ENCODE results near the gene SRMS. TPM values are rescaled to one million over a fixed set of nuclear protein-coding genes. Genes with fewer than 3 reads are reported as not detected.

Gene SRMS
- total RNA-seq: not detected in 2 replicates

GRCh38 chr20:63547725-63548480, at the start of gene SRMS:
Gene SRMS (minus strand): TSS chr20:63547749. CDS start chr20:63547463, 286 bp downstream.

GRCh38 chr20:63574156-63574828, 26.7 kb upstream of the SRMS start, which contains the start of gene HELZ2:
Gene HELZ2 (minus strand): TSS chr20:63574239. CDS start chr20:63572385, 1,854 bp downstream.

GRCh38 chr20:63553933-63554290, 6.4 kb upstream of the SRMS start, which contains the start of gene FNDC11:
Gene FNDC11 (plus strand): TSS chr20:63554159. CDS start chr20:63555664, 1,505 bp downstream.

GRCh38 chr20:63536997-63537524, 10.5 kb downstream of the SRMS start, which contains the start of gene PTK6:
Gene PTK6 (minus strand): TSS chr20:63537376. CDS start chr20:63537314, 62 bp downstream.

GRCh38 chr20:63520504-63520933, 27.0 kb downstream of the SRMS start, which contains the start of gene PPDPF:
Gene PPDPF (plus strand): TSS chr20:63520765. CDS start chr20:63521309, 544 bp downstream.

GRCh38 chr20:63498960-63499337, 48.6 kb downstream of the SRMS start, which contains the start of gene EEF1A2:
Gene EEF1A2 (minus strand): TSS chr20:63499083. CDS start chr20:63497763, 1,320 bp downstream.

Other genes with a start within 250 kb of the SRMS start
- gene CHRNA4, start 186.4 kb downstream of the SRMS start, total RNA-seq: not detected in 2 replicates
- under 0.01 TPM in 1 of 2 replicates, not detected in the other for gene KCNQ2, start 75.1 kb downstream of the SRMS start, total RNA-seq
- gene EEF1A2, start 48.7 kb downstream of the SRMS start, total RNA-seq: 0.13 TPM in 1 of 2 replicates, not detected in the other
- 114 and 116 TPM in 2 replicates for gene PPDPF, start 27.0 kb downstream of the SRMS start, total RNA-seq
- gene PTK6, start 10.4 kb downstream of the SRMS start, total RNA-seq: 0.11 and 0.13 TPM in 2 replicates
- gene FNDC11, start 6.4 kb upstream of the SRMS start, total RNA-seq: 0.22 and 0.26 TPM in 2 replicates
- gene HELZ2, start 26.5 kb upstream of the SRMS start, total RNA-seq: 23.5 and 30.4 TPM in 2 replicates
- 8.6 and 9.0 TPM in 2 replicates for gene GMEB2, start 79.4 kb upstream of the SRMS start, total RNA-seq
- 9.8 and 11.6 TPM in 2 replicates for gene STMN3, start 105.7 kb upstream of the SRMS start, total RNA-seq
- gene RTEL1, start 110.6 kb upstream of the SRMS start, total RNA-seq: 11.0 and 12.2 TPM in 2 replicates
- gene TNFRSF6B, start 148.9 kb upstream of the SRMS start, total RNA-seq: 2.9 and 5.4 TPM in 2 replicates
- gene ARFRP1, start 160.2 kb upstream of the SRMS start, total RNA-seq: 23.0 and 23.5 TPM in 2 replicates
- 14.5 and 15.0 TPM in 2 replicates for gene ZGPAT, start 160.3 kb upstream of the SRMS start, total RNA-seq
- gene LIME1, start 188.9 kb upstream of the SRMS start, total RNA-seq: 1.3 and 1.6 TPM in 2 replicates
- 33.6 and 34.5 TPM in 2 replicates for gene SLC2A4RG, start 192.0 kb upstream of the SRMS start, total RNA-seq

All from articular chondrocyte of knee joint (primary cell).